Endothelial cell of umbilical vein (primary cell): ENCODE measurements around the gene RNASE13. TPM values are rescaled to one million over a fixed set of nuclear protein-coding genes. Genes with fewer than 3 reads are reported as not detected.

ENCODE experiments used
- BruUV-seq: library from RNA; stranded (reverse); fragments of 400-500 nt; replicated peaks from 2 replicates; lab custom pipeline; 2021; lab: Mats Ljungman, UMichigan
- CTCF ChIA-PET: fragments of 300-600, 350-600 bp; sonication (Branson Sonifier 250); formaldehyde crosslinking; loops from one replicate; lab custom pipeline; 2021; ENCODE audit warnings: antibody characterized with exemption, inconsistent platforms; lab: Charles Lee
- POLR2A ChIA-PET: fragments of 300-600, 350-600 bp; sonication (Branson Sonifier 250); formaldehyde crosslinking; loops from one replicate; lab custom pipeline; 2021; ENCODE audit warnings: antibody characterized with exemption, inconsistent platforms; lab: Charles Lee
- DNase-seq: peaks from one replicate; pipeline ENCODE4 v3.0.0-alpha.2; 2011; ENCODE audit warnings: low read depth, low spot score
- FAIRE-seq: peaks from 2 replicates; lab custom pipeline; 2011; peaks lifted over from hg19 to GRCh38; lab: Jason Lieb, UNC
- H2AFZ ChIP-seq: 2 replicates; pipeline ENCODE4 v1.6.0; 2012; ENCODE audit warnings: low read depth, low read length, control low read depth, inconsistent platforms
- H3K27ac ChIP-seq: 2 replicates; pipeline ENCODE4 v1.5.1; 2011; ENCODE audit warnings: low read depth, mild to moderate bottlenecking, control low read depth, low read length, moderate library complexity; ENCODE audit not compliant: insufficient read depth
- H3K27me3 ChIP-seq, 2 experiments: 2 replicates each; pipeline versions ENCODE4 v1.6.0 to v1.6.1; 2011; ENCODE audit warnings: low read length in 2 of 2, mixed read lengths in 1 of 2; ENCODE audit not compliant: control insufficient read depth in 2 of 2, insufficient read depth in 2 of 2
- H3K36me3 ChIP-seq, 2 experiments: 2 replicates in 1 of 2; 3 replicates in 1 of 2; pipeline ENCODE4 v1.5.1; 2011; ENCODE audit warnings: low read length in 2 of 2, mild to moderate bottlenecking in 1 of 2, moderate library complexity in 1 of 2; ENCODE audit not compliant: control insufficient read depth in 2 of 2, insufficient read depth in 2 of 2; ENCODE audit errors: extremely low read depth in 1 of 2
- H3K4me1 ChIP-seq: 3 replicates; pipeline ENCODE4 v1.5.1; 2011; ENCODE audit warnings: mild to moderate bottlenecking, low read length; ENCODE audit not compliant: control insufficient read depth, insufficient read depth; ENCODE audit errors: extremely low read depth
- H3K4me2 ChIP-seq: 2 replicates; pipeline ENCODE4 v1.6.1; 2011; ENCODE audit warnings: low read length, control low read depth, mixed read lengths; ENCODE audit not compliant: insufficient read depth
- H3K4me3 ChIP-seq, 3 experiments: fragments of 200-600 bp in 1 of 3; sonication (generic), shearing (Covaris generic) in 1 of 3; replicated peaks in 1 of 3; 2 replicates each; pipeline ENCODE4 v1.5.1; 2011 to 2016; ENCODE audit warnings: control low read depth in 3 of 3, low read length in 3 of 3, mild to moderate bottlenecking in 2 of 3, inconsistent platforms in 1 of 3, low read depth in 1 of 3, moderate library complexity in 1 of 3; ENCODE audit not compliant: insufficient read depth in 1 of 3
- H3K79me2 ChIP-seq: 2 replicates; pipeline ENCODE4 v1.6.0; 2012; ENCODE audit warnings: low read length, inconsistent platforms; ENCODE audit not compliant: control insufficient read depth, insufficient read depth
- H3K9ac ChIP-seq: replicated peaks from 2 replicates; pipeline ENCODE3; 2011; ENCODE audit warnings: low read length, control low read depth; ENCODE audit not compliant: insufficient read depth; ENCODE audit errors: extremely low read depth
- H3K9me1 ChIP-seq: replicated peaks from 3 replicates; pipeline ENCODE4 v1.6.0; 2011; ENCODE audit warnings: mild to moderate bottlenecking, low read length; ENCODE audit not compliant: control insufficient read depth, insufficient read depth; ENCODE audit errors: extremely low read depth
- H3K9me3 ChIP-seq: replicated peaks from 2 replicates; pipeline ENCODE4 v1.5.1; 2012; ENCODE audit warnings: low read length, inconsistent platforms; ENCODE audit not compliant: control insufficient read depth, insufficient read depth
- H4K20me1 ChIP-seq: replicated peaks from 2 replicates; pipeline ENCODE3; 2011; ENCODE audit warnings: mild to moderate bottlenecking, low read length; ENCODE audit not compliant: control insufficient read depth, insufficient read depth; ENCODE audit errors: extremely low read depth
- EZH2 ChIP-seq: IDR thresholded peaks from 2 replicates; pipeline ENCODE4 v1.6.1; 2012; ENCODE audit warnings: borderline replicate concordance, low read depth, mild to moderate bottlenecking, moderate library complexity, low read length, inconsistent platforms; ENCODE audit not compliant: severe bottlenecking
- FOS ChIP-seq: IDR thresholded peaks from 2 replicates; pipeline ENCODE4 v1.6.1; 2011; ENCODE audit warnings: mild to moderate bottlenecking, low read length, moderate library complexity, borderline replicate concordance; ENCODE audit not compliant: insufficient read depth
- GATA2 ChIP-seq: IDR thresholded peaks from 2 replicates; pipeline ENCODE4 v1.7.0; 2011; ENCODE audit warnings: low read depth, mild to moderate bottlenecking, moderate library complexity, mixed read lengths, low read length; ENCODE audit not compliant: insufficient read length, insufficient read depth
- MYC ChIP-seq: IDR thresholded peaks from one replicate; pipeline ENCODE4 v1.6.1; 2011; ENCODE audit warnings: mild to moderate bottlenecking, low read depth, low read length
- POLR2A ChIP-seq: IDR thresholded peaks from 2 replicates; pipeline ENCODE4 v1.6.1; 2012; ENCODE audit warnings: low read depth, mild to moderate bottlenecking, control low read depth, low read length
- POLR2AphosphoS5 ChIP-seq: IDR thresholded peaks from 2 replicates; pipeline ENCODE4 v1.6.1; 2012; ENCODE audit warnings: low read depth, mild to moderate bottlenecking, control low read depth, low read length, moderate library complexity; ENCODE audit not compliant: insufficient read depth
- dilution Hi-C: fragments of 300-500 bp; cut with MboI; formaldehyde crosslinking; loops from one replicate; pipeline ENCODE4 v1.15.0; 2019; ENCODE audit warnings: low sequenced_read_pairs; ENCODE audit not compliant: extremely low pct_ligation_motif_present
- intact Hi-C: fragments of 100-400 bp; cut with micrococcal nuclease; formaldehyde crosslinking; loops from one replicate; pipeline ENCODE4 v1.10.0; 2022
- polyA plus RNA-seq, 4 experiments: library from polyadenylated mRNA; depleted of rRNA in 3 of 4; stranded (reverse) in 3 of 4; unstranded in 1 of 4; fragments of >200 nt; gene quantifications; 2 replicates each; pipeline versions ENCODE4 v1.2.1 to v1.2.3, GENCODE V29; 2011 to 2012; ENCODE audit warnings: missing spikeins in 1 of 4
- total RNA-seq: library from RNA; stranded (reverse); gene quantifications from 2 replicates; pipeline ENCODE4 v1.2.3, GENCODE V29; 2021
- TF ChIP-seq, protein P1 (sequence below), 2 donors: IDR thresholded peaks; 1 replicate in 1 of 2; 2 replicates in 1 of 2; pipeline ENCODE4 v1.5.1; 2011; ENCODE audit warnings: low read length in 2 of 2, mild to moderate bottlenecking in 2 of 2, moderate library complexity in 2 of 2, control low read depth in 1 of 2, inconsistent platforms in 1 of 2, low read depth in 1 of 2; ENCODE audit not compliant: insufficient read depth in 1 of 2; ENCODE audit errors: extremely low read depth in 1 of 2

RNASE13 gene
- total and polyA plus RNA-seq, 2 donors (not counting 3 experiments of a cell fraction or from before 2014, with no cell fraction given) = not detected

DNA sequence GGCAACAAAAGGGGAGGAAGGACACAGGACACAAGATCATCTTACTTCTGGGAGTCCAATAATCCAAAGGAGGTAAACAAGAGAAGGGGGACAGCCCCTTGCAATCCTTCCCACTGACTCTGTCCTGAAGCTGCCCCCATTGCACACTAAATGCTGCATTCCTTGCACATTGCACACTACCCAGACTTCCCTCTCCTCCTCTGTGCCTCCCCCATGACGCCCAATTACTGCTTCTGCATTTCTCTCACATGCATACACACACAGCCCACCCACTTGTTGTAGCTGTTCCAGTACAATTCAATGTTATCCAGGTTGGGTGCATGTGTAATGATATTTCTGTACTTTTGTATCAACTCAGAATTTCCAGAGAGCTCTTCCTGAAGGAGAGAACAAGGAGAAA is 15.2 kb downstream of the RNASE13 start:
- peaks cover 31 to 35% of the 10 kb centered on the region in 2 experiments for H3K27me3 ChIP-seq
- POLR2A ChIA-PET = no interaction called here
- dilution Hi-C loops (no loop called here), intact Hi-C loops (no loop called here)
- no peak overlapping the region for H3K27ac ChIP-seq
- no peak overlapping the region for H2AFZ ChIP-seq
- FAIRE-seq = no peak
- no peak overlapping the region for H3K4me3 ChIP-seq
- BruUV-seq = no TSS peak
- H3K4me1 ChIP-seq = no peaks in the 10 kb centered on the region
- no peak overlapping the region for H3K4me2 ChIP-seq
- no peaks in the 10 kb centered on the region for H3K79me2 ChIP-seq
- H3K9me1 ChIP-seq = no peaks in the 10 kb centered on the region
- no peak for DNase-seq
- no peak overlapping the region for H3K9ac ChIP-seq
- H3K36me3 ChIP-seq = no peaks in the 10 kb centered on the region
- TF ChIP-seq POLR2A (no peak), FOS (no peak), GATA2 (no peak), MYC (no peak), POLR2AphosphoS5 (no peak), EZH2 (no peak)
- TF ChIP-seq, protein P1, sequence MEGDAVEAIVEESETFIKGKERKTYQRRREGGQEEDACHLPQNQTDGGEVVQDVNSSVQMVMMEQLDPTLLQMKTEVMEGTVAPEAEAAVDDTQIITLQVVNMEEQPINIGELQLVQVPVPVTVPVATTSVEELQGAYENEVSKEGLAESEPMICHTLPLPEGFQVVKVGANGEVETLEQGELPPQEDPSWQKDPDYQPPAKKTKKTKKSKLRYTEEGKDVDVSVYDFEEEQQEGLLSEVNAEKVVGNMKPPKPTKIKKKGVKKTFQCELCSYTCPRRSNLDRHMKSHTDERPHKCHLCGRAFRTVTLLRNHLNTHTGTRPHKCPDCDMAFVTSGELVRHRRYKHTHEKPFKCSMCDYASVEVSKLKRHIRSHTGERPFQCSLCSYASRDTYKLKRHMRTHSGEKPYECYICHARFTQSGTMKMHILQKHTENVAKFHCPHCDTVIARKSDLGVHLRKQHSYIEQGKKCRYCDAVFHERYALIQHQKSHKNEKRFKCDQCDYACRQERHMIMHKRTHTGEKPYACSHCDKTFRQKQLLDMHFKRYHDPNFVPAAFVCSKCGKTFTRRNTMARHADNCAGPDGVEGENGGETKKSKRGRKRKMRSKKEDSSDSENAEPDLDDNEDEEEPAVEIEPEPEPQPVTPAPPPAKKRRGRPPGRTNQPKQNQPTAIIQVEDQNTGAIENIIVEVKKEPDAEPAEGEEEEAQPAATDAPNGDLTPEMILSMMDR (IDR thresholded peaks at IDR 0.05; ENCODE audit: extremely low read depth in 1 of 2, insufficient read depth in 1 of 2, low read depth in 1 of 2, low read length in 2 of 2) = no peak
- CTCF ChIA-PET = interaction anchor here (0.7 to 1.7 kb wide), 4 partner anchors 9 to 85 kb away, joined by 3 to 4 read pairs (median 4); no protein-coding TSS in a partner anchor
- H3K9me3 ChIP-seq = no peaks in the 10 kb centered on the region
- H4K20me1 ChIP-seq = no peaks in the 10 kb centered on the region
